DMS53 treated with DMSO at 0.1 percent for 48 hours (cell line): ENCODE results near the gene PSMA5.
"Not testable (repeated sequence)": the region's sequence is repeated elsewhere in the genome, so short reads cannot be mapped to it uniquely, and the experiment has no call there.

Experiments used
- DNase-seq: peaks from one replicate; lab custom pipeline; 2025; ENCODE audit not compliant: unreplicated experiment; lab: John Stamatoyannopoulos, UW

Gene PSMA5

GRCh38 chr1:109433322-109433721 is 7.1 kb upstream of the PSMA5 start:
- no peak for DNase-seq

DNA sequence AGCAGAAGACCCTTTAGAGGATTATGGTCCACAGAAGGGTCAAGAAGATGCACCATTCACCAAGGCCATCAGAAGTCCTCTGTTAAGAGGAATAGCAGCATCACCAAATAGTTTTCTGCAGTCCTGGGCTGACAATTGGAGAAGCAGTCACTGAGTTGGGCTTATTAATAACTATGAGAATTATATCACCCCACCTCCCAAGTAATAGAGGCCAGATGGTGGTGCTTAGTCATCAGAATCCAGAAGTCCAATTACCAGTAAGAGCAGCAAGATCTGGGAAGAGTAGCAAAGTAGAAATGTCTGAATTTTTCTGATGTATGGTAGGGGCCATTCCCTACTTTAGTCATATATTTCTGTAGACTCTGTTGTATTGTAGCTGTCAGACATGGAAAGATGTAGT is 6.1 kb upstream of the PSMA5 start:
- no peak for DNase-seq

- DNase-seq = no peak
Measured at GRCh38 chr1:109427171-109427467, 871 bp upstream of the PSMA5 start.

- peak; percentile 39 for DNase-seq
Measured at GRCh38 chr1:109425391-109426280, 612 bp downstream of the PSMA5 start.

DNA sequence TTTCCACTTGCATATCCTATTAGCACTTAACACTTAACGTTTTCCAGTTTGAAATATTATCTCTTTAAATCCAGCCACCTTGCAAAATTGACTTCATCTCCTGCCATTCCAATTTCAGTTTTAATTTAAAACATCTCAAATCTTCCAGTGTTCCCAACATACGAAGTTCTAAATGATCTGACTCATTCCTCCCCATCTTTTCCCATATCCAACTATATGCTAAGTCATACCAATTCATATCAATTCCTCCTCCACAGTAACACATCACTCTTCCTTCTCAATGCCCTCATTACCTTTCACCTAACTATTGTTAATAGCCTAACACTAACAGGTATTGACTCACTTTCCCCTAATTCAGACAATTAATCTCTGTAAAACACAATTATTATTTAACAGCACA is 2.8 kb downstream of the PSMA5 start:
- DNase-seq = no peak

DNA sequence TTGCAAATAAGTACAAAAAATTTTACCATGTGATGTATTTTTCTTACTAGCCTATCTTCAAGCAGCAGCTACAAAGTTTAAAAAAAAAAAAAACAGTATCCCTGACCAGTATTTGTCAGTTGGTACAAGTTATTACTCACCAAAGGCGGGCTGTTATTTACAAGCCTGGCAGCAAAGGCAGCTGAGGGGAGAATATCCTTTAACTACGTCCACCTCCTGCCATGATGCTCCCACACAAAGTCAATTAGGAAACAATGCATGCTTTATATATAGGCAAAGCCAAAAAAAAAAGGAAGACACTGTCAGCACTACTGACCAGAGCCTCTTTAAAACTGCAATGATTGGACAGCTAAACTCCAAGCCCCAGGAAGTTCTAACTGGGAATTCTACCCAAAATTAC is 13.7 kb downstream of the PSMA5 start:
- no peak for DNase-seq

DNA sequence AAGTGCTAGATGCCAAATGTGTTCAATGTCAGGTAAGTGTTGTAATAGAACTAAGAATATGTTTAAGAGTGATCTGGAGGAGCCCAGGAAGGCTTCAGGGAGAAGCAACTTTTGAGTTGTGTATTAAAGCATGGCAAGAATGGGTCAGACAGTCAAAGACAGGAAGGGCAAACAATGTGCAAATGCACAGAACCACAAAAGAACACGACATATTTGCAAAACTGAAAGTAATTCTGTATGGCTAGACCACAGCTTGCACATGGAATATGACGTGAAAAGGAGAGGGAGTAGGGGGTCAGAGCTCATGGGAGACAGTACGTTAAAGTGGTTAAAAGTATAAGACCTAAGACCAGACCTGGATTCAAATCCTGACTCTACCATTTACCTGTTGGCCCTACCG is 21.4 kb downstream of the PSMA5 start:
- no peak for DNase-seq

GRCh38 chr1:109402025-109402424 is 24.2 kb downstream of the PSMA5 start:
- no peak for DNase-seq

DNA sequence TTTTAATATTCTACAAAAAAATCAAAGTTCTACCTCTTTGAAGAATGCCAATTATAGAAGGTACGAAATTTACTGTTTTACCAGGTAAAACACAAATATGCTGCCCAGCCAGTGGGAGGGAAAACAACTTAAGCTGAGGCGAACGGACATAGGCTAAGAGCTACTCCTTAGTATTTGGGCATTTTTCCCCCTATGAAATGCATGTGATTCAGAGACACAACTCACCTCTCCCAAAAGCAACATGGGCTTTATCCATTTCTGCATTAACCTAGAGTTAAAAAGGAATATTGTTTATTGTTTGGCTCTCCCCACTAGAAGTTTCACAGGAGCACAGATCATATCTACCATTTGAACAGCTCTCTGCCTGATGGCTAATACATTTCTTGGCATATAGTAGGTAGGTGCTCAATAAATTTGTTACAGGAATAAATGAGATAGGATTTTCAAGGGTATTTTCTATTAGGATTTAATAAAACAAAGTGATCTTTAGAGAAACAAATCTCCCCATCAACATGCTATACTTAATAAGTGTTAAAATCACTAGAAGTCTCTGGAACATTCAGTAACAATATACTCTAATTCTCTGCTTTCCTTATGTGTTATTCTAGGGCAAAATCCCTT is 26.1 kb downstream of the PSMA5 start:
- no peak for DNase-seq

GRCh38 chr1:109399326-109399957 is 26.8 kb downstream of the PSMA5 start:
- peak; percentile 68 for DNase-seq

DNA sequence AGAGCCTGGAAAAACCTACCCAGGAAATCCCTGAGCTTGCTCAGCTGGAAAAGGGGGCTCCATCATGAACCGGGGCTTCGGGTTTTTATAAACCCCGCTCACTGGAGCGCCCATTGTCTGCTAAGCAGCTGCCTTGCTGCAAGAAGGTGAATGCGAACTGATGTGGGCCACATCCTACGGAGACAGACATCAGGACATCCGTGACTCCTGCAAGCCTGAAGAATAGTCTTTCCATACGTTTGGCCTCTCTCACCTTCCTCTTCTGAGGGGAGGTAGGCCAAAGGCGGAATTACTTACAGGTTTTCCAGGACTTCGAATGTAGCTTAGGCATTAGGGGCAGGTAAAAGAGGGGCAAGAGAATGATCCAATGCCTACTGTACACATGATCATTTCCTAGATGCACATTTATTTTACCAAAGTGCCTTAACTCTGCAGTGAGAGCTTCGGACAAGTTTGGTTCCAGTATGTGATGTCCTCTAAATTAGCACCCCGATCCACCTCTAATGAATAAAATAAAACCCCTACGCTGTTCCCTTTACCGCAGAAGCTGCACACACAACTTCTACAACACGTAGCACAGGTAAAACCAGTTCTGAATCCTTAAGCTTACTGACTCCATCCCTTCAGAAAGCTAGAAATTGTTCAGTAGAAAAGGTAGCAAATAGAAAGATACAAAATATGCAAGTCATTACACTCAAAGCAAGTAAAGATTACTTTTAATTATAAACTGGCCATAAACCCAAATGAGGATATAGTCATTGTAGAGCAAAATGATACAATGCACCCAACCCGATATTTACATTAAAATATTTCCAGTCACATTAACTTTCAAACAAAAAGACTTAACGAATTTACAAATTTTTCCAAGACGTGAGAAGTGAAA is 27.7 kb downstream of the PSMA5 start:
- peak; percentile 54 for DNase-seq

- peak; percentile 64 for DNase-seq
Measured at GRCh38 chr1:109397581-109398342, 28.5 kb downstream of the PSMA5 start, which contains the start of gene SORT1. Gene SORT1, minus strand, starts transcription at chr1:109397918. Its CDS starts 26 bp downstream, at chr1:109397892.

GRCh38 chr1:109396871-109397580 is 29.2 kb downstream of the PSMA5 start:
- DNase-seq = no peak

DNA sequence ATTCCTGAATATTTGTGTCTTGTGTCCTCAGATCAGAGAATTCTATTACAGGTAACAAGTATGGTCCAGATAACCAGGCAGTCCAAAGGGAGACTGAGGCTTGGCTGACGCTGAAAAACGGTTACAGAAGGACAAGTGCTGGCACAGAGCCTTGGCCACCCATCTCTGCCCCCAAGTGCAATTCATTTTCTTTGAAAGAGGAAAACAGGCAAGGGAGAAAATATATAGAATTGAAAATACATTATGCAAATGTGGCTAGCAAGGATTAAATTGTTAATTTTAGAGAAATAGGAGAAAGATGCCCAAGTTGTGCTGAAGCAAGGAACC is 29.8 kb downstream of the PSMA5 start:
- no peak for DNase-seq

- no peak for DNase-seq
Measured at GRCh38 chr1:109395602-109396512, 30.4 kb downstream of the PSMA5 start.

GRCh38 chr1:109395282-109395599 is 31.0 kb downstream of the PSMA5 start:
- DNase-seq = not testable (repeated sequence)

DNA sequence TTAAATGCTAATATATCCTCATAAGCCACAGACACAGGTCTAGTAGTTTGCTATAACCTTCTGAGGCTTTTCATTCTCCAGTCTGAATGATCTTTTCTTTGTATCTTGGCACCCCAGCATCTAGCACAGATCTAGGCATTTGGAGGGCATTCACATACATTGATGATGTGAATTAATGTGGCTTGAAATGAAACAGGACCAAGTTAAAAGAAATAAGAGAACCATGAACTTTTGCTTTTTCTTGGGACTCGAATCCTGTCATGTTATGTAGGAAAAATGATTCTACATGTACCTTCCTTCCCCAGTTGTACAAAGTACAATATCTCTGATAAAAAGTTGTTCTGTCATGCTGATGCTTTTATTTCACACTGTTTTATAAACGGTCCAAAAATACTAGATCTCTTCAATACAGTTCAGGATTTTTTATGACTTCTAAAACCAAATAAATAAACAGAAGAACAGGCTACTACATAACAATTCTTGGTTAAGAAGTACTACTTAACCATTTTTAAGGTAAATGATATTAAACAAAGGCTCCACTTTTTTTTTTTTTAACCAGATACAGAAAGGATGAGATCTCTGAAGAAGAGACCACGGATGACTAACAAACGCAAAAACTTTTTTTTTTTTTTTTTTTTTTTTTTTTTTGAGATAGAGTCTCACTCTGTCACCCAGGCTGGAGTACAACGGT is 31.5 kb downstream of the PSMA5 start:
- DNase-seq = no peak

GRCh38 chr1:109393617-109394233 is 32.5 kb downstream of the PSMA5 start:
- DNase-seq = no peak
